GM18520 (cell line): ENCODE measurements around the gene OCSTAMP.

ENCODE experiments used
- ATAC-seq: cut with Tn5 transposase; IDR thresholded peaks from one replicate; pipeline ENCODE4 v1.9.1; 2021; ENCODE audit not compliant: unreplicated experiment

The OCSTAMP gene

DNA sequence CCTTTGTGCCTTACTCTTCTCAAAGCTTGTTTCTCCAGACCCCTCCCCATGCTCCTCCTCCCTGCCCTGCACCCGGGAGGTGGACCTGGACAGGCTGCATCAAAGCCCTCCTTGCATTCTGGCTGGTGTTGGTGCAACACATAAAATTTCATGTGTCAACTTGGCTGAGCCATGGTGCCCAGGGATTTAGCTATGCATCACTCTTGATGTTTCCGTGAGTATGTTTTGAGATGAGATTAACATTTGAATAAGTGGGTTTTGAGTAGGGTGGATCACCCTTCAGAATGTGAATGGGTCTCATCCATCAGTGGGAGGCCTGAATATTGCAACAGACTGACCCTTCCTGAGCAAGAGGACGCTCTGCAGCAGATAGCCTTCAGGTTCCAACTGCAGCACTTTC, 4.4 kb upstream of the OCSTAMP start:
- no peak for ATAC-seq

DNA sequence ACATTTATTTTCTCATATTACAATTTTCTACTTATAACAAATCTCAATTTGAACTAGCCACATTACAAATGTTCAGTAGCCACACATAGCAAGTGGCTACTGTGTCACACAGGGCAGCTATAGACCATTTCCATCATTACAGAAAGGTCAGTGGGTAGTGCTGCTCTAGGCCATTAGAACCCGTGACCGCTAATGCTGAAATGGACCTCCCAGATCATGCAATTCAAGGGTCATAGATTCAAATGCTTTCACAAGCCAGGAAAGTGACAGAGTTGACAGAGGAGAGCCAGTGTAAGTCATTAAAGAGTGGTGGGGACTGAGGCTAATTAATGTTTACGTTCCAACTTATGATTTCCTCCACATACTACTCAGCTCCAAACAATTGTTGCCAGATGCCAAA, 3.5 kb upstream of the OCSTAMP start:
- ATAC-seq: no peak

GRCh38 chr20:46552460-46553420, 2.3 kb upstream of the OCSTAMP start:
- ATAC-seq: no peak

DNA sequence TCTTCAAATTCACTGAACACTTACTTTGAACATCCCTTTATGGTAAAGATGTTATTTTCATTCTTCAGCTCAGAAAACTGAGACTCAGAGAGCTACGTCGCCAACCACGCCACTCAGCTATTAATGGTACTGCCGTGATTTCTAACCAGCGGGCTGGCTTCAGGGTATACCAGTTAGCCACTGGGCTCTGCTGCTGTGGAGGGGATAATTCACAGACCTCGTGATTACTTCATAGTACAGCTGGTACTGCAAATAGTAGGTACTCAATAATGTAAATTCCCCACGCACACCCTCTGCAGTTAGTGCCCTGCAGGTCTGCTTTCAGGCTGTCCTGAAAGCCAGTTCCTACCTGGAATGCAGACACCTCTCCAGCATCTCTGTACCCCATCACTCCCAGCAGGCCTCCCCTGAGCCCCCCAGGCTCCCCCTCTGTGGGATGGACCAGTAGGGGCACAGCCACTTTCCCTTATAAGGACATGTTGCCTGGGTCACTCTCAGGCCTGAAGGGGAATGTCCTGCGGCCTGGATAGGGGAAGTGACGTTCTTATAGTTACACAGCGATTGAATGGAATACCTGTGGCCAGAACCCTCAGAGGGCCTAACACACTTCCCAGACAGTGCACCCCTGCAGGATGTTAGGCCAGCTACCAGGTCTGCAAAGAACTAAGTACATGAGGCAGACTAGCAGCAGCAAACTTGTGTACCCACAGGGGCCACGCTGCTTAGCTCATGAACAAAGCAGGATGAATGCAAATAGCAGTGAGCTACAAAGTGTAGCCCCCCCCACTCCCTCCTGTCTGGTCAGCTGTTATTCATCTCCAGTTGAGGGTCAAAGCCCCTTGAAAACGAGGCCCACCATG, 1.3 kb upstream of the OCSTAMP start:
- no peak for ATAC-seq

DNA sequence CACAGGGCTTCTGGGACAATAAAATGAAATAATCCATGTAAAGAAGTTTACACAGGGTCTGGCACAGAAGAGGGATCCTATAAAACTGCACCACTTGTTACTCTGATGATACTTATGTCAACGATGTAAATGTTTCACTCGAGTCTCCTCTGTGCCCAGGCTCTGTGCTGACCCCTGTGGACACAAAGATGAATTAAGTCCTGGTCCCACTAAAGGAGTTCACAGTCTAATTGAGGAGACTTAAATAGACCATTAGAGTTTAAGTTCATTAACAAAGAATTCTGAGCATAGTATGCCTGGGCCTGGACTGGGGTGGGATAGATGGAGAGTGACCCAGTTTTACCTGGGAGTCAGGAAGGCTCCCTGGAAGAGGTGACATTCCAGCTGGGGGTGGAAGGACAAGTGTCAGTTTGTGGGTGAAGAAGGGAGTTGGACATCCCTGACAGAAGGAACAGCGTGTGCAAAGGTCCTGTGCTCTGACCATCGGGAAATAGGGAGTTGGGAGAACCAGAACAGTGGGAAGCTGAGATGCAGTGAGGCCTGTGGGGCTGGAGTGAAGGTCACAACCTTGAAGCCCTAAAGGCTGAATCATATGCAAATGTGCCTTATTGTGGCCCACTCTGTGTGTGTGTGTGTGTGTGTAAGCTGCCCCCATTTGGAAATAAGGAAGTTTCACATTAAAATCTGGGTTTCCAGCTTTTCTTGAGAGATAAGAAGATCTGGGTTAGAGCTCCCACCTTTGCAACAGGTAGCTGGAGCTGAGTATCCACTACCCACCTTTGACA, 1.1 kb downstream of the OCSTAMP start:
- ATAC-seq: no peak

DNA sequence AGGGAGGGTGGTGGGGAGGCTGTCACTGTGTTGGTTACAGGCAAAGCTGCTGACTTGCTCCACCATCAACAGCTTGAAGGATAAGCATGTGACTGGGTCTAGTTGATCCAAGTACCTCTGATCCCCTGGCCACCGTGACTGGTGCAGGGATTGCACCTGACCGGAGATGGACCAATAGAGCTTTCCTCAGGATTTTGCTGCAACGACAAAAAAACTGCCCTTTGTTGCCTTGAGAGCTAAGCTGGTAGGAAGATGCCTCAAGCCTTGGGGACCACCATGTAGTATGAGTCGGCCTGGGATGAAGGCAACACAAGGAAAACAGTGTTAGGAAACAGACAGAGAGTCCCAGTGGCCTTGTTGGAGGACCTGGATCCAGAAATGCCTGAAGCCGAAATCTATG, 1.8 kb downstream of the OCSTAMP start:
- ATAC-seq: no peak

- no peak for ATAC-seq
Measured at GRCh38 chr20:46547995-46548394, 2.5 kb downstream of the OCSTAMP start.

- no peak for ATAC-seq
Measured at GRCh38 chr20:46546936-46547335, 3.5 kb downstream of the OCSTAMP start.

GRCh38 chr20:46546298-46546697, 4.2 kb downstream of the OCSTAMP start:
- ATAC-seq: no peak

- ATAC-seq: no peak
Measured at GRCh38 chr20:46545827-46546138, 4.7 kb downstream of the OCSTAMP start.

GRCh38 chr20:46545077-46545826, 5.2 kb downstream of the OCSTAMP start:
- ATAC-seq: no peak

DNA sequence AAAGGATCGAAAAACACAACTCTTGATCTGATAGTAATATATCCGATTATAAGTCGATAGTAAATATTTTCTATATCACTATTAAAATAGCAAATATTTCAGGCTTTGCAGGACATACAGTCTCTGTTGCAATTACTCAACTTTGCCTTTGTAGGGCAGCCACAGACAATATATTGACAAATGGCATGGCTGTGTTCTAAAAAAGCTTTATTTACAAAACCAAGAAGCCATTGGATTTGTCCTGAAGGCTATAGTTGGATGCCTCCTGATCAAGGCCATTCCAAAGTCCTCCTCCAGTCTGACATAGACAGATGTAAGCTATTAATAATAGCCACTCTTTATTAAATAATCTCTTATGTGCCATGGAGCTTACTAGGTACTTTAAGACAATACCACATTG, 5.9 kb downstream of the OCSTAMP start:
- no peak for ATAC-seq

DNA sequence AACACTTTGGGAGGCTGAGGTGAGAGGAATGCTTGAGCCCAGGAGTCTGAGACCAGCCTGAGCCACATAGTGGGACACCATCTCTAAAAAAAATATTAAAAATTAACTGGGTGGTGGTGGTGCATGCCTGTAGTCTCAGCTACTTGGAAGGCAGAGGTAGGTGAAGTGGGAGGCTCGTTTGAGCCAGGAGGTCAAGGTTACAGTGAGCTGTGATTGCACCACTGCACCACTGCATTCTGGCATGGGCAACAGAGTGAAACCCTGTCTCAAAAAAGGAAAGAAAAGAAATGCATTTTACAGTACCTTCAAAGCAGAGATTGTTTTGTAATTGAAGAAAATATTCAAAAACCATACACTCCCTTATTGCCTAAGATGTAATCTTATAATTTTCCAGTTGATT, 6.5 kb downstream of the OCSTAMP start:
- no peak for ATAC-seq

GRCh38 chr20:46543033-46543432, 7.4 kb downstream of the OCSTAMP start:
- no peak for ATAC-seq

- ATAC-seq: no peak
Measured at GRCh38 chr20:46541229-46541935, 9.1 kb downstream of the OCSTAMP start.

- ATAC-seq: no peak
Measured at GRCh38 chr20:46539113-46539512, 11.3 kb downstream of the OCSTAMP start.

GRCh38 chr20:46530640-46531039, 19.8 kb downstream of the OCSTAMP start:
- ATAC-seq: no peak

GRCh38 chr20:46523696-46524328, 26.6 kb downstream of the OCSTAMP start:
- ATAC-seq: no peak

DNA sequence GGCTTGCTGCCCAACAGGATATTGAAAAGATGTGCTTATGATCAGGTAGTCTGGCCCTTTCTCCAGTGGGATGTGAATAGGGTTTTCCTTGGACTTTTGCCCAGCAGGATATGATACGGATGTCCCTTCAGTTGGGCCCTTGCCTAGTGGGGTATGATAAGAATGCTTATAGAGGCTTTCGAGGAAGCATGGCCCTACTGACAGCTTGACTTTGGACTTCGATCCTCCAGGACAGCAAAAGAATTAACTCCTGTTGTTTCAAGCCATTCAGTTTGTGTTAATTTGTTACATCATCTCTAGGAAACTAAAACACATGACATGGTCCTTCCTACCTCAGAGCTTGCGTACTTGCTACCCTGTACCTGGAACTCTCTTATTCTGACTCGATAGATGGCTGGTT, 27.3 kb downstream of the OCSTAMP start:
- ATAC-seq: no peak
